ENCODE measurements around the gene CIDEB.

- TF ChIP-seq CTCF (conservative IDR thresholded peaks at IDR 0.05 in 1 of 2, IDR thresholded peaks at IDR 0.05 in 1 of 2; ENCODE audit: extremely low read depth in 1 of 2, insufficient read depth in 1 of 2, low read depth in 1 of 2, low read length in 2 of 2) (peak; percentile 42 to 55), EZH2 (IDR thresholded peaks at IDR 0.05; ENCODE audit: borderline replicate concordance, low read length) (no peak)
Observed at GRCh38 chr14:24279301-24280186, 28.2 kb downstream of the CIDEB start.

Data from mammary epithelial cell (primary cell).